WTC11 (cell line): ENCODE data around the gene BABAM2. TPM values are rescaled to one million over a fixed set of nuclear protein-coding genes. Genes with fewer than 3 reads are reported as not detected.
"Not testable (repeated sequence)": the region's sequence is repeated elsewhere in the genome, so short reads cannot be mapped to it uniquely, and the experiment has no call there.

Experiments used
- ATAC-seq: fragments of 200-7000 bp; cut with Tn5 transposase; 2 replicates; pipeline ENCODE4 v1.10.0; 2021; ENCODE audit warnings: mild to moderate bottlenecking, moderate library complexity
- CTCF ChIA-PET: fragments of 300-600 bp; sonication (Branson Sonifier 250); formaldehyde crosslinking; loops from one replicate; lab custom pipeline; 2021; ENCODE audit warnings: antibody characterized with exemption; lab: Charles Lee
- POLR2A ChIA-PET: fragments of 350-600 bp; sonication (Branson Sonifier 250); formaldehyde crosslinking; loops from one replicate; lab custom pipeline; 2021; ENCODE audit warnings: antibody characterized with exemption; lab: Charles Lee
- DNase-seq: peaks from one replicate; pipeline ENCODE4 v3.0.0; 2021; ENCODE audit warnings: low spot score
- H3K27ac Mint-ChIP-seq: 2 replicates; pipeline ENCODE4 v1.8.0; 2021; ENCODE audit warnings: mixed read lengths
- H3K27me3 Mint-ChIP-seq: 2 replicates; pipeline ENCODE4 v1.8.0; 2021; ENCODE audit warnings: low read depth, mild to moderate bottlenecking, moderate library complexity, mixed read lengths
- H3K36me3 Mint-ChIP-seq: 2 replicates; pipeline ENCODE4 v1.8.0; 2021; ENCODE audit warnings: mixed read lengths
- H3K4me1 Mint-ChIP-seq: 2 replicates; pipeline ENCODE4 v1.8.0; 2022; ENCODE audit warnings: mixed read lengths
- H3K4me3 Mint-ChIP-seq: 2 replicates; pipeline ENCODE4 v1.8.0; 2021; ENCODE audit warnings: mild to moderate bottlenecking, moderate library complexity, mixed read lengths
- H3K9me3 Mint-ChIP-seq: 2 replicates; pipeline ENCODE4 v1.8.0; 2021; ENCODE audit warnings: mixed read lengths
- E2F4 ChIP-seq: sonication (generic); formaldehyde crosslinking; IDR thresholded peaks from 2 replicates; pipeline ENCODE4 v1.8.1; 2022; ENCODE audit warnings: low read depth, mild to moderate bottlenecking, moderate library complexity, missing genetic modification reagents, borderline replicate concordance
- ERG ChIP-seq: fragments of 250-450 bp; sonication (Bioruptor Pico); IDR thresholded peaks from 2 replicates; pipeline ENCODE4 v1.8.0; 2021; ENCODE audit warnings: mild to moderate bottlenecking
- FOXJ3 ChIP-seq: sonication (generic); formaldehyde crosslinking; IDR thresholded peaks from 2 replicates; pipeline ENCODE4 v1.9.0; 2021; ENCODE audit warnings: missing genetic modification reagents, mild to moderate bottlenecking, borderline replicate concordance
- FOXK1 ChIP-seq: sonication (generic); formaldehyde crosslinking; IDR thresholded peaks from 2 replicates; pipeline ENCODE4 v1.8.0; 2022; ENCODE audit warnings: mild to moderate bottlenecking, moderate library complexity, missing genetic modification reagents
- GTF2I ChIP-seq: fragments of 250-450 bp; sonication (Bioruptor Pico); conservative IDR thresholded peaks from 2 replicates; pipeline ENCODE4 v1.4.0; 2021; ENCODE audit warnings: mild to moderate bottlenecking
- IRF2 ChIP-seq: sonication (generic); formaldehyde crosslinking; IDR thresholded peaks from 2 replicates; pipeline ENCODE4 v1.8.0; 2022; ENCODE audit warnings: low read depth, missing genetic modification reagents, borderline replicate concordance
- NFE2L1 ChIP-seq: sonication (generic); formaldehyde crosslinking; IDR thresholded peaks from 2 replicates; pipeline ENCODE4 v1.8.1; 2023; ENCODE audit warnings: missing genetic modification reagents
- NR2C2 ChIP-seq: sonication (generic); formaldehyde crosslinking; IDR thresholded peaks from 2 replicates; pipeline ENCODE4 v1.8.0; 2022; ENCODE audit warnings: mild to moderate bottlenecking, missing genetic modification reagents
- ZNF121 ChIP-seq: sonication (generic); formaldehyde crosslinking; IDR thresholded peaks from 2 replicates; pipeline ENCODE4 v1.8.0; 2023; ENCODE audit warnings: missing genetic modification reagents
- ZNF396 ChIP-seq: fragments of 250-450 bp; sonication (Bioruptor Pico); IDR thresholded peaks from 2 replicates; pipeline ENCODE4 v1.8.0; 2021; ENCODE audit warnings: mild to moderate bottlenecking, moderate library complexity, borderline replicate concordance
- ZSCAN18 ChIP-seq: fragments of 250-450 bp; sonication (Bioruptor Pico); IDR thresholded peaks from 2 replicates; pipeline ENCODE4 v2.1.2; 2022; ENCODE audit warnings: mild to moderate bottlenecking, moderate library complexity
- total RNA-seq: library from RNA; stranded (reverse); gene quantifications from 3 replicates; pipeline ENCODE4 v1.2.3, GENCODE V29; 2021
- TF ChIP-seq, protein P1 (sequence below): fragments of 250-450 bp; sonication (Bioruptor Pico); conservative IDR thresholded peaks from 2 replicates; pipeline ENCODE4 v1.9.0; 2021; ENCODE audit warnings: mild to moderate bottlenecking
- TF ChIP-seq, protein P2 (sequence below): fragments of 250-450 bp; sonication (Bioruptor Pico); IDR thresholded peaks from 2 replicates; pipeline ENCODE4 v1.9.0; 2021; ENCODE audit warnings: mild to moderate bottlenecking
- TF ChIP-seq, protein P3 (sequence below): sonication (generic); formaldehyde crosslinking; IDR thresholded peaks from 2 replicates; pipeline ENCODE4 v1.8.1; 2022; ENCODE audit warnings: low read depth, missing genetic modification reagents, borderline replicate concordance

BABAM2 gene
- total RNA-seq, 1 experiment from 2014 or later = 16.5 TPM

GRCh38 chr2:28019521-28019920, 129.0 kb downstream of the BABAM2 start:
- H3K9me3 Mint-ChIP-seq, POLR2A ChIA-PET, H3K4me1 Mint-ChIP-seq, DNase-seq, H3K27me3 Mint-ChIP-seq, CTCF ChIA-PET, ATAC-seq, H3K36me3 Mint-ChIP-seq, H3K27ac Mint-ChIP-seq, H3K4me3 Mint-ChIP-seq: not testable (repeated sequence)

- no peak for DNase-seq
- Mint-ChIP-seq H3K27ac (no peak overlapping the region), H3K27me3 (no peaks in the 10 kb centered on the region), H3K9me3 (peaks cover 14% of the 10 kb centered on the region), H3K4me1 (peaks cover 5% of the 10 kb centered on the region), H3K36me3 (peaks cover 8% of the 10 kb centered on the region), H3K4me3 (no peak overlapping the region)
- TF ChIP-seq IRF2 (CRISPR knock-in tag) (no peak), GTF2I (no peak), ZSCAN18 (CRISPR knock-in tag) (no peak), NFE2L1 (no peak), FOXJ3 (CRISPR knock-in tag) (no peak), ZNF396 (CRISPR knock-in tag) (no peak), ZNF121 (CRISPR knock-in tag) (no peak), E2F4 (CRISPR knock-in tag) (no peak), ERG (CRISPR knock-in tag) (no peak), NR2C2 (CRISPR knock-in tag) (no peak), FOXK1 (CRISPR knock-in tag) (no peak)
- TF ChIP-seq, protein P1, sequence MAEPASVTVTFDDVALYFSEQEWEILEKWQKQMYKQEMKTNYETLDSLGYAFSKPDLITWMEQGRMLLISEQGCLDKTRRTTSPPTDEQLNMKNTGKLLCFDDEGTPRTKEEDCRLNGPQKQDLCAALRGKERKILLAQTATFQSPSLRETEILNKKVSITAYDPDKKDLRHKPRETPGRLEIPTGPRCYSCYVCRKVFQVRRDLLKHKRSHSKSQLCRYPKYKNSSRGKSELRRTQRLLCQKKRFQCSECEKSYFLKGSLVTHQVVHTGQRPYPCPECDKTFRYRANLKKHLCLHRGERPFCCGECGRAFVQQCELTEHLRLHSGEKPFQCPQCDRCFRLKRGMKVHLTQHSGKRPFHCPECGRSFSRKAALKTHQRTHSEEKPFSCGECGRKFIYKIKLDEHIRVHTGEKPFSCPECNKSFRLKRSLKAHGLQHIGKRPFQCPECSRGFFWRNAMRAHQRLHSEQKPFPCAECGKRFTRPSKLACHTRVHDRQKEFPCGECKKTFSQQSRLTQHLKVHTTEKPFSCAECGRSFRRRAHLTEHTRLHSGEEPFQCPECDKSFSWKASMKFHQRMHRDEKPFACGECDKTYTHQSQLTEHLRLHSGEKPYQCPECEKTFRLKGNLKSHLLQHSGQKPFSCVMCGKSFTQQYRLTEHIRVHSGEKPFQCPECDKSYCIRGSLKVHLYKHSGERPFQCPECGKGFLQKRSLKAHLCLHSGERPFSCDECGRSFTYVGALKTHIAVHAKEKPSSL (CRISPR knock-in tag) = no peak
- TF ChIP-seq, protein P2, sequence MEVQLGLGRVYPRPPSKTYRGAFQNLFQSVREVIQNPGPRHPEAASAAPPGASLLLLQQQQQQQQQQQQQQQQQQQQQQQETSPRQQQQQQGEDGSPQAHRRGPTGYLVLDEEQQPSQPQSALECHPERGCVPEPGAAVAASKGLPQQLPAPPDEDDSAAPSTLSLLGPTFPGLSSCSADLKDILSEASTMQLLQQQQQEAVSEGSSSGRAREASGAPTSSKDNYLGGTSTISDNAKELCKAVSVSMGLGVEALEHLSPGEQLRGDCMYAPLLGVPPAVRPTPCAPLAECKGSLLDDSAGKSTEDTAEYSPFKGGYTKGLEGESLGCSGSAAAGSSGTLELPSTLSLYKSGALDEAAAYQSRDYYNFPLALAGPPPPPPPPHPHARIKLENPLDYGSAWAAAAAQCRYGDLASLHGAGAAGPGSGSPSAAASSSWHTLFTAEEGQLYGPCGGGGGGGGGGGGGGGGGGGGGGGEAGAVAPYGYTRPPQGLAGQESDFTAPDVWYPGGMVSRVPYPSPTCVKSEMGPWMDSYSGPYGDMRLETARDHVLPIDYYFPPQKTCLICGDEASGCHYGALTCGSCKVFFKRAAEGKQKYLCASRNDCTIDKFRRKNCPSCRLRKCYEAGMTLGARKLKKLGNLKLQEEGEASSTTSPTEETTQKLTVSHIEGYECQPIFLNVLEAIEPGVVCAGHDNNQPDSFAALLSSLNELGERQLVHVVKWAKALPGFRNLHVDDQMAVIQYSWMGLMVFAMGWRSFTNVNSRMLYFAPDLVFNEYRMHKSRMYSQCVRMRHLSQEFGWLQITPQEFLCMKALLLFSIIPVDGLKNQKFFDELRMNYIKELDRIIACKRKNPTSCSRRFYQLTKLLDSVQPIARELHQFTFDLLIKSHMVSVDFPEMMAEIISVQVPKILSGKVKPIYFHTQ (CRISPR knock-in tag) = no peak
- TF ChIP-seq, protein P3, sequence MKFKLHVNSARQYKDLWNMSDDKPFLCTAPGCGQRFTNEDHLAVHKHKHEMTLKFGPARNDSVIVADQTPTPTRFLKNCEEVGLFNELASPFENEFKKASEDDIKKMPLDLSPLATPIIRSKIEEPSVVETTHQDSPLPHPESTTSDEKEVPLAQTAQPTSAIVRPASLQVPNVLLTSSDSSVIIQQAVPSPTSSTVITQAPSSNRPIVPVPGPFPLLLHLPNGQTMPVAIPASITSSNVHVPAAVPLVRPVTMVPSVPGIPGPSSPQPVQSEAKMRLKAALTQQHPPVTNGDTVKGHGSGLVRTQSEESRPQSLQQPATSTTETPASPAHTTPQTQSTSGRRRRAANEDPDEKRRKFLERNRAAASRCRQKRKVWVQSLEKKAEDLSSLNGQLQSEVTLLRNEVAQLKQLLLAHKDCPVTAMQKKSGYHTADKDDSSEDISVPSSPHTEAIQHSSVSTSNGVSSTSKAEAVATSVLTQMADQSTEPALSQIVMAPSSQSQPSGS (CRISPR knock-in tag) = no peak
- ATAC-seq = no peak
- POLR2A ChIA-PET = no interaction called here
- CTCF ChIA-PET = no interaction called here
Observed at GRCh38 chr2:28021898-28022297, 131.4 kb downstream of the BABAM2 start.
